NOMO-1 (cell line): Measurements from ENCODE around the gene LDHB.
A peak's percentile ranks its signal among the peaks of the same experiment; 100 is the strongest.
"Not testable (repeated sequence)": the region's sequence is repeated elsewhere in the genome, so short reads cannot be mapped to it uniquely, and the experiment has no call there.

Experiments
- DNase-seq, 2 experiments: peaks; one replicate each; lab custom pipeline; 2025; ENCODE audit not compliant: unreplicated experiment in 2 of 2; lab: John Stamatoyannopoulos, UW

The LDHB gene

GRCh38 chr12:21657326-21658077 is at the start of gene LDHB:
TSS of gene LDHB (minus strand) at chr12:21657842. CDS start at chr12:21654671, 3,171 bp downstream.
- peak; percentile 90 to 95 for DNase-seq

GRCh38 chr12:21704847-21705246 is 47.2 kb upstream of the LDHB start:
- DNase-seq: no peak

GRCh38 chr12:21699851-21700250 is 42.2 kb upstream of the LDHB start:
- no peak for DNase-seq

GRCh38 chr12:21697904-21698630 is 40.4 kb upstream of the LDHB start:
- DNase-seq: no peak

GRCh38 chr12:21696625-21697024 is 39.0 kb upstream of the LDHB start:
- no peak for DNase-seq

GRCh38 chr12:21695986-21696385 is 38.3 kb upstream of the LDHB start:
- DNase-seq: no peak

GRCh38 chr12:21694660-21695059 is 37.0 kb upstream of the LDHB start:
- DNase-seq: no peak

GRCh38 chr12:21691515-21691914 is 33.9 kb upstream of the LDHB start:
- DNase-seq: no peak

GRCh38 chr12:21690704-21691368 is 33.2 kb upstream of the LDHB start:
- no peak for DNase-seq

GRCh38 chr12:21683115-21683514 is 25.5 kb upstream of the LDHB start:
- no peak for DNase-seq

GRCh38 chr12:21678959-21679358 is 21.3 kb upstream of the LDHB start:
- peak in 1 of 2 experiments; percentile 79 for DNase-seq

- DNase-seq: no peak
These were observed 20.1 kb upstream of the LDHB start for GRCh38 chr12:21677622-21678277.

- DNase-seq: no peak
These were observed 19.6 kb upstream of the LDHB start for GRCh38 chr12:21677204-21677603.

- no peak for DNase-seq
These were observed 19.1 kb upstream of the LDHB start for GRCh38 chr12:21676776-21677175.

GRCh38 chr12:21675641-21676040 is 18.0 kb upstream of the LDHB start:
- DNase-seq: no peak

- no peak for DNase-seq
These were observed 17.5 kb upstream of the LDHB start for GRCh38 chr12:21675096-21675495.

GRCh38 chr12:21673830-21674552 is 16.3 kb upstream of the LDHB start:
- not testable (repeated sequence) for DNase-seq

- DNase-seq: no peak
These were observed 14.5 kb upstream of the LDHB start for GRCh38 chr12:21672146-21672545.

- no peak for DNase-seq
These were observed 9.1 kb upstream of the LDHB start for GRCh38 chr12:21666722-21667121.

- DNase-seq: no peak
These were observed 8.2 kb upstream of the LDHB start for GRCh38 chr12:21665816-21666215.
